Measurements from ENCODE around the gene EIF2B2.

- TF ChIP-seq CTCF (conservative IDR thresholded peaks at IDR 0.05; ENCODE audit: low read length) = no peak
- TF ChIP-seq EZH2phosphoT487 (IDR thresholded peaks at IDR 0.05; ENCODE audit: borderline replicate concordance, low read depth, low read length) = no peak
Measured at GRCh38 chr14:75016815-75017214, 14.1 kb downstream of the EIF2B2 start.
